Hepatocyte (in vitro differentiated cells): ENCODE results near the gene WDR53. TPM values are rescaled to one million over a fixed set of nuclear protein-coding genes. Genes with fewer than 3 reads are reported as not detected.

Experiments
- DNase-seq: peaks from one replicate; pipeline ENCODE4 v3.0.0-alpha.2; 2016; ENCODE audit warnings: low spot score
- H2AFZ ChIP-seq: fragments of 200-600 bp; sonication (generic); 2 replicates; pipeline ENCODE4 v1.6.0; 2016; ENCODE audit warnings: antibody characterized with exemption, mild to moderate bottlenecking
- H3K27ac ChIP-seq: fragments of 200-600 bp; sonication (generic); 2 replicates; pipeline ENCODE4 v1.5.1; 2016; ENCODE audit warnings: mild to moderate bottlenecking
- H3K27me3 ChIP-seq: fragments of 200-600 bp; sonication (generic); 2 replicates; pipeline ENCODE4 v1.6.1; 2016
- H3K36me3 ChIP-seq: fragments of 200-600 bp; sonication (generic); replicated peaks from 2 replicates; pipeline ENCODE4 v1.5.1; 2016; ENCODE audit warnings: low read depth; ENCODE audit not compliant: insufficient read depth
- H3K4me1 ChIP-seq: fragments of 200-600 bp; sonication (generic); 2 replicates; pipeline ENCODE4 v1.5.1; 2016; ENCODE audit warnings: mild to moderate bottlenecking, moderate library complexity; ENCODE audit not compliant: insufficient read depth
- H3K4me2 ChIP-seq: fragments of 200-600 bp; sonication (generic); 2 replicates; pipeline ENCODE4 v1.6.0; 2016
- H3K4me3 ChIP-seq: fragments of 200-600 bp; sonication (generic); 2 replicates; pipeline ENCODE4 v1.5.1; 2016; ENCODE audit warnings: mild to moderate bottlenecking
- H3K79me2 ChIP-seq: fragments of 200-600 bp; sonication (generic); 2 replicates; pipeline ENCODE4 v1.6.0; 2017; ENCODE audit warnings: mild to moderate bottlenecking
- H3K9me2 ChIP-seq: fragments of 200-600 bp; sonication (generic); replicated peaks from 2 replicates; pipeline ENCODE4 v1.6.0; 2017; ENCODE audit warnings: mild to moderate bottlenecking; ENCODE audit not compliant: insufficient read depth
- H3K9me3 ChIP-seq: fragments of 200-600 bp; sonication (generic); 2 replicates; pipeline ENCODE4 v1.5.1; 2016; ENCODE audit warnings: low read depth, mild to moderate bottlenecking
- H4K20me1 ChIP-seq: fragments of 200-600 bp; sonication (generic); 2 replicates; pipeline ENCODE4 v1.6.0; 2016; ENCODE audit warnings: mild to moderate bottlenecking; ENCODE audit not compliant: insufficient read depth, poor library complexity, severe bottlenecking
- CTCF ChIP-seq: fragments of 200-600 bp; sonication (generic); IDR thresholded peaks from 2 replicates; pipeline ENCODE4 v1.5.1; 2016; ENCODE audit warnings: antibody characterized with exemption, mild to moderate bottlenecking; ENCODE audit not compliant: poor library complexity
- EZH2 ChIP-seq: fragments of 200-600 bp; sonication (generic); IDR thresholded peaks from 2 replicates; pipeline ENCODE4 v1.6.1; 2016; ENCODE audit warnings: antibody characterized with exemption, mild to moderate bottlenecking, borderline replicate concordance
- EZH2phosphoT487 ChIP-seq: fragments of 200-600 bp; sonication (generic); IDR thresholded peaks from one replicate; pipeline ENCODE4 v1.6.1; 2018; ENCODE audit warnings: antibody characterized with exemption, mild to moderate bottlenecking, low read depth, moderate library complexity; ENCODE audit not compliant: unreplicated experiment, severe bottlenecking
- WGBS: methylation state at CpG from one replicate; pipeline ENCODE4 v1.1.6; 2016; ENCODE audit warnings: low lambda C conversion rate; ENCODE audit errors: missing lambda C conversion rate; 5-methylcytosine and 5-hydroxymethylcytosine counted together
- polyA plus RNA-seq: library from polyadenylated mRNA; unstranded; fragments of >200 nt; fragmentation: Nextera tagmentation; extraction: Ambion mirVana; gene quantifications from 2 replicates; pipeline ENCODE4 v1.2.1, GENCODE V29; 2016
- total RNA-seq: library from RNA; depleted of rRNA; stranded (reverse); fragments of >200 nt; gene quantifications from 2 replicates; pipeline ENCODE4 v1.2.3, GENCODE V29; 2014

WDR53 gene
- total and polyA plus RNA-seq, 2 experiments from 2014 or later, result 6.9 to 8.8 TPM

GRCh38 chr3:196604548-196604947 is 36.2 kb upstream of the WDR53 start:
- Histone ChIP-seq H3K4me1 (no peaks in the 10 kb centered on the region), H3K4me2 (no peak overlapping the region), H3K9me3 (peaks cover 3% of the 10 kb centered on the region), H3K9me2 (no peaks in the 10 kb centered on the region), H3K27me3 (no peaks in the 10 kb centered on the region), H3K79me2 (no peaks in the 10 kb centered on the region), H3K36me3 (no peaks in the 10 kb centered on the region), H4K20me1 (no peaks in the 10 kb centered on the region), H3K27ac (no peak overlapping the region), H2AFZ (no peak overlapping the region), H3K4me3 (no peak overlapping the region)
- WGBS, result 85% methylated on average over 13 of the region's 13 CpGs
- no peak for DNase-seq
- no peak for TF ChIP-seq CTCF
- no peak for TF ChIP-seq EZH2
- no peak for TF ChIP-seq EZH2phosphoT487

GRCh38 chr3:196603683-196604082 is 35.3 kb upstream of the WDR53 start:
- Histone ChIP-seq H3K36me3 (no peaks in the 10 kb centered on the region), H3K79me2 (no peaks in the 10 kb centered on the region), H3K4me1 (no peaks in the 10 kb centered on the region), H3K4me3 (no peak overlapping the region), H3K9me3 (peaks cover 3% of the 10 kb centered on the region), H3K4me2 (no peak overlapping the region), H4K20me1 (no peaks in the 10 kb centered on the region), H3K9me2 (no peaks in the 10 kb centered on the region), H2AFZ (no peak overlapping the region), H3K27me3 (no peaks in the 10 kb centered on the region), H3K27ac (no peak overlapping the region)
- 80% methylated on average over 7 of the region's 7 CpGs for WGBS
- TF ChIP-seq EZH2 (no peak), EZH2phosphoT487 (no peak), CTCF (no peak)
- no peak for DNase-seq

- Histone ChIP-seq H3K9me3 (no peaks in the 10 kb centered on the region), H3K9me2 (no peaks in the 10 kb centered on the region), H3K4me1 (no peaks in the 10 kb centered on the region), H3K27me3 (no peaks in the 10 kb centered on the region), H3K27ac (no peak overlapping the region), H3K36me3 (no peaks in the 10 kb centered on the region), H3K4me2 (no peak overlapping the region), H2AFZ (no peak overlapping the region), H3K4me3 (no peak overlapping the region), H3K79me2 (no peaks in the 10 kb centered on the region), H4K20me1 (no peaks in the 10 kb centered on the region)
- TF ChIP-seq EZH2phosphoT487, result no peak
- no peak for TF ChIP-seq CTCF
- no peak for TF ChIP-seq EZH2
- no peak for DNase-seq
- WGBS, result 91% methylated on average over 6 of the region's 6 CpGs
These were observed 34.3 kb upstream of the WDR53 start for GRCh38 chr3:196602673-196603072.

GRCh38 chr3:196600359-196600758 is 32.0 kb upstream of the WDR53 start:
- H3K9me3 ChIP-seq, result no peaks in the 10 kb centered on the region
- H3K4me3 ChIP-seq, result no peak overlapping the region
- TF ChIP-seq EZH2 (no peak), EZH2phosphoT487 (no peak), CTCF (no peak)
- no peaks in the 10 kb centered on the region for H3K79me2 ChIP-seq
- H3K36me3 ChIP-seq, result no peaks in the 10 kb centered on the region
- DNase-seq, result no peak
- no peaks in the 10 kb centered on the region for H4K20me1 ChIP-seq
- H3K27me3 ChIP-seq, result no peaks in the 10 kb centered on the region
- no peaks in the 10 kb centered on the region for H3K9me2 ChIP-seq
- WGBS, result 88% methylated on average over 7 of the region's 7 CpGs
- H3K27ac ChIP-seq, result no peak overlapping the region
- H3K4me2 ChIP-seq, result no peak overlapping the region
- no peak overlapping the region for H2AFZ ChIP-seq
- no peaks in the 10 kb centered on the region for H3K4me1 ChIP-seq
